BJ (cell line): ENCODE data around the gene RPS15. TPM values are rescaled to one million over a fixed set of nuclear protein-coding genes. Genes with fewer than 3 reads are reported as not detected.
"Not testable (repeated sequence)": the region's sequence is repeated elsewhere in the genome, so short reads cannot be mapped to it uniquely, and the experiment has no call there.

Source experiments
- CTCF ChIA-PET: fragments of 350-600 bp; formaldehyde crosslinking; extraction: SDS; loops from one replicate; lab custom pipeline; 2021; ENCODE audit warnings: antibody characterized with exemption, inconsistent platforms; lab: Yijun Ruan, JAX
- POLR2A ChIA-PET: fragments of 300-600 bp; sonication (Branson Sonifier 250); formaldehyde crosslinking; extraction: SDS; loops from one replicate; lab custom pipeline; 2021; ENCODE audit warnings: antibody characterized with exemption; lab: Charles Lee
- DNase-seq: peaks from one replicate; pipeline ENCODE4 v3.0.0-alpha.2; 2011; ENCODE audit warnings: low read depth
- H3K27me3 ChIP-seq: 2 replicates; pipeline ENCODE4 v1.6.0; 2011; ENCODE audit warnings: low read length; ENCODE audit not compliant: control insufficient read depth, insufficient read depth
- H3K36me3 ChIP-seq: 2 replicates; pipeline ENCODE4 v1.5.1; 2011; ENCODE audit warnings: low read length; ENCODE audit not compliant: control insufficient read depth, insufficient read depth
- H3K4me3 ChIP-seq: 2 replicates; pipeline ENCODE4 v1.5.1; 2011; ENCODE audit warnings: low read depth, mild to moderate bottlenecking, control low read depth, low read length
- CTCF ChIP-seq: IDR thresholded peaks from 2 replicates; pipeline ENCODE4 v1.5.1; 2011; ENCODE audit warnings: low read depth, mild to moderate bottlenecking, control low read depth, inconsistent platforms, low read length, moderate library complexity; ENCODE audit not compliant: insufficient read depth
- polyA plus RNA-seq: library from polyadenylated mRNA; depleted of rRNA; stranded (reverse); fragments of >200 nt; gene quantifications from 2 replicates; pipeline ENCODE4 v1.2.3, GENCODE V29; 2011

RPS15 gene
- polyA plus RNA-seq, 1 experiment, result 1,597 TPM

GRCh38 chr19:1475751-1476437 is 37.7 kb downstream of the RPS15 start:
- TF ChIP-seq CTCF, result no peak
- ChIA-PET CTCF (interaction anchor here (2.1 kb wide), 1 partner anchor 10 kb away, joined by 8 read pairs; no protein-coding TSS in a partner anchor), POLR2A (no interaction called here)
- H3K27me3 ChIP-seq, result peaks cover 12% of the 10 kb centered on the region
- peaks cover 6% of the 10 kb centered on the region for H3K36me3 ChIP-seq
- H3K4me3 ChIP-seq, result no peak overlapping the region
- no peak for DNase-seq

- POLR2A ChIA-PET, DNase-seq, H3K36me3 ChIP-seq, H3K4me3 ChIP-seq, H3K27me3 ChIP-seq: not testable (repeated sequence)
- CTCF ChIA-PET, result interaction anchor here (0.6 to 1.2 kb wide), 2 partner anchors 32 to 175 kb away, joined by 4 read pairs; no protein-coding TSS in a partner anchor
Measured at GRCh38 chr19:1477056-1477455, 38.9 kb downstream of the RPS15 start.

- peak; percentile 64 for DNase-seq
- no peak for TF ChIP-seq CTCF
- ChIA-PET POLR2A (no interaction called here), CTCF (interaction anchor here (1.7 kb wide), 1 partner anchor 12 kb away, joined by 5 read pairs; no protein-coding TSS in a partner anchor)
- no peaks in the 10 kb centered on the region for H3K27me3 ChIP-seq
- peaks cover 6% of the 10 kb centered on the region for H3K36me3 ChIP-seq
- peak within 1 kb of the TSS; percentile 99 for H3K4me3 ChIP-seq
Measured at GRCh38 chr19:1478934-1479707, 40.9 kb downstream of the RPS15 start, which contains the start of gene C19orf25. Gene C19orf25 (minus strand): TSS chr19:1479215. CDS start chr19:1478903, 312 bp downstream.

GRCh38 chr19:1481224-1481892 is 43.2 kb downstream of the RPS15 start:
- Histone ChIP-seq H3K4me3 (no peak overlapping the region), H3K36me3 (0 out of 2 replicates have a peak, but pooled peaks cover 1% of the 10 kb centered on the region), H3K27me3 (no peaks in the 10 kb centered on the region)
- DNase-seq, result no peak
- ChIA-PET CTCF (interaction anchor here (1.4 kb wide), 1 partner anchor 36 kb away, joined by 6 read pairs; no protein-coding TSS in a partner anchor), POLR2A (no interaction called here)
- no peak for TF ChIP-seq CTCF

GRCh38 chr19:1481893-1482360 is 43.7 kb downstream of the RPS15 start:
- no peak for TF ChIP-seq CTCF
- Histone ChIP-seq H3K27me3 (no peaks in the 10 kb centered on the region), H3K36me3 (0 out of 2 replicates have a peak, but pooled peaks cover 1% of the 10 kb centered on the region), H3K4me3 (no peak overlapping the region)
- ChIA-PET POLR2A (no interaction called here), CTCF (interaction anchor here (1.4 kb wide), 1 partner anchor 36 kb away, joined by 6 read pairs; no protein-coding TSS in a partner anchor)
- no peak for DNase-seq
